Muscle of back (tissue), 11 donors: Measurements from ENCODE around the gene ADAM33. TPM values are rescaled to one million over a fixed set of nuclear protein-coding genes. Genes with fewer than 3 reads are reported as not detected.

Experiments used
- DNase-seq, 3 donors: peaks; one replicate each; pipeline versions ENCODE4 v3.0.0 to v3.0.0-alpha.2; 2013
- polyA plus RNA-seq, 10 donors: library from polyadenylated mRNA; unstranded; fragments of 120-200 nt; gene quantifications; one replicate each; pipeline ENCODE4 v1.2.1, GENCODE V29; 2013; ENCODE audit not compliant: insufficient read length in 10 of 10

Gene ADAM33
- polyA plus RNA-seq, 10 donors, result 33.1 to 107 (median 53.3) TPM

DNA sequence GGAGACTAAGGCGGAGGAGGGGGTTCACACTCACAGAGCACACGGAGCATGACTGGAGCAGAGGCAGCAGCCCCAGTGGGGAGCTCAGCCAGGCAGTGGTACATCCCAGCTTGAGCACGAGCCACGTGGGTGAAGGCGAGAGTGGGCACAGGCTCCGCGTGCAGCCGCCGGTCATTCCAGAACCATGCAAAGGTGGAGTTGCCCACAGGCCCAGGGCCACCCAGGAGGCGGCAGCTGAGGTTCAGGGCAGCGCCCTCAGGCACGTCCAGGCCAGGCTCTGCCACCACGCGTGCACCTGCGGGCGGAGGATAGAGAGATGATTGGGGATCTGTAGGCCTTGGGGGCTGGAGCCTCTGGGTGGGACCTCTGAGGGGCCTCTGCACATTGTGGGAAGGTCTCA is 9.5 kb upstream of the ADAM33 start:
- no peak for DNase-seq

DNA sequence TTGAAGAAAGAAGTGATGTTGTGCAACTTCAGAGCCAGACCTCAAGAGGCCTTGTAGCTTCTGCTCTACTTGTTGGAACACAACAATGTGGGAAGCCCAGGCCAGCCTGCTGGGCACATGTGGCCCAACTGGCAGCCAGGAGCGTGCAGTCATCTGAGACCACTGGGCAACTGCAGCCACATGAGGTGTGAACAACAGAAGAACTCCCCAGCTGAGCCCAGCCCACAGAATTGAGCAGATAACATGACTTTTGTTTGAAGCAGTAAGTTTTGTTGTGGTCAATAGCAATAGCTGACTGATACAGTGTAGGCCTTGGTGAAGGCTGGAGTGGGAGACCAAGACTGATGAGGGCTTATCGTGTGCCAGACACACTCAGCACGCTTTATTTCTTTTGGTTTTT is 8.6 kb upstream of the ADAM33 start:
- no peak for DNase-seq

DNA sequence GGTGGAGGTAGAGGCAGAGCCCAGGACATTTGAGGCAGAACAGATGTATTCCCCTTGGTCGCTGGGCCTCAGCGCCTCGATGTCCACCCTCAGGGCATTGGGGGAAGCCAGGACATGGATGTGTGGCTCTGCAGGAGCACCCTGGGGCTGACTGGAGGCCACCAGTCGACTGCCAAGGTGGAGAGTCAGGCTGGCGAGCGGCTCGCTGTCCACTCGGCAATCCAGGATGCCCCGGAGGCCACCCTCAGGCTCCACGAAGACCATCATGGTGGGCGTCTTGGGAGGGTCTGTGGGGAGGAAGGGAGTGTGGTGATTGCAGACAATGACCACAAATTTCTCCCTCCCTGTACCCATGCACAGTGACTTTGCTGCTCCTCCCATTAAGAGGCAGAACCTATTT is 8.2 kb upstream of the ADAM33 start:
- no peak for DNase-seq

DNA sequence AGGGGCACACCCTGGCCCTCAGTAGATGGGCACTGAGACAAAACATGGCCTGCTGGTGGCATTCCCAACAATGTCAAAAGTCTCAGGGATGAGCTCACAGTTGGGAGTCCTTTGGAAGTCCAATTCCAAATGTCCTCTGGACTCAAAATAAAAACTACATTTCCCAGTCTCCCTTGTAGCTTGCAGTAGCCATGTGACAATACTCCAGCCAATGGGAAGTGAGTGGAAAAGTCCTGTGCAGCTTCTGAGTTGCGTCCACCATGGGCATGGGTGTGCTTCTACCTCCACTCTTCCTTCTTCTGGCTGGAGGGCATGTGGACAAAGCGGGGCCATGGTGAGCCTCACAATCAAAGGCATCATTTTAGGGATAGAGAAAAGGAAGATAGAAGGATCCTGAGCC is 5.8 kb upstream of the ADAM33 start:
- DNase-seq, result peak in 2 of 3 donors; percentile 69 to 85

DNA sequence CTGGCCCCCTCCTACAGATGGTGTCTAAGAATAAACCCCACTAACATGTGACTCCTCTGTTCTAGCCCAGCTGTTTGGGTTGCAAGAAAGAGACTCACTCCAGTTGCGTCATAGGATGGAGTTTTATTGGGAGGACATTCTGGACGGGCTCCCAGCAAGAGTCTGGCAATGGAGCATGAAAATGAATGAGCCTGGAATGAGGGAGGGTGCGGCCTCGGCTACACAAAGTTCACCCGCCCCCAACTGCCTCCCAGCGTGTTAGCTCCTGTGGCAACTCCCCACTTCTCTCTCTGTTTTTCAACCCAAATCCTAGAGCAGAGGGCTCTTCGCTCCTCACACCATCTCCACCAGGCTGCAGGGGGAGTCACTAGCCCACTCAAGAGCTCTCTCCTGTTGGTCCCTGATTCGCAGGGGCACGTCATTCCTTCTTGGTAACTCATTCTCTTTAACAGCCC is 5.1 kb upstream of the ADAM33 start:
- DNase-seq, result peak; percentile 95 to 98 (median 95)

DNA sequence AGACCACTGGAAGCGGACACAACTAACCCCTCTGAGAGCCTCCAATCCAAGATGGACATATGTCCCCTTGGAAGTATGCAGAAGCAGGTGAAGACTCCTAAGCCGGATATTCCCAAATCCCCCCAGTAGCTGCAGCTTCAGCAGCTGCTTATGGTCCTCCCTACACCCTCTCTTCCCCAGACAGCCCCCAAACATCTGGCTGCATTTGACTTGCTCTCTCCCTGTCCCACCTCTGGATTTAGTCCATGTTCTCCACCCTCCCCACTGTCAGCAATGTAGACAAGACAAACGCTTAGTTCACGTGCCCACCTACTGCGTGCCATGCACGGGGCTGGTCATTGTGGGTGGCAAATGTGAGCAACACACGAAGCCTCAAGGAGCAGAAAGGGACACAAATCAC is 4.6 kb upstream of the ADAM33 start:
- DNase-seq, result no peak

DNA sequence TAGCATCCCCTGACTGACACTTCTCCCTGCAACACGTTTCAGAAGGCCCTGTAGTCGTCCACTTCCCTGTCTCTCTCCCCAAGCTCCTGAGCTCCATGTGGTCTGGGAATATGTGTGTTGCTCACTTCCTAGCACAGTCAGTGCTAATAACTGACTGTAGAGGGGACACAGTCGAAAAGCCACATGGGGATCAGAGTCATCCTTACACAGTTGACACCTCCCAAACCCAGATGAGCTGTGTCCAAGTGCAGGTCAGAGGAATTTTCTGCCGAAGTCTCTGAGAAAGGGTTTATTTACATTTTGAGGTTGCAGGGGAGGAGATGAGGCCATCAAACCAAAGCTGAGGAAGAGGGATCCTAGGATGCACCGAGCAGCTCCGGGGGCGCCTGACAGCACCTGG is 3.5 kb upstream of the ADAM33 start:
- no peak for DNase-seq

DNA sequence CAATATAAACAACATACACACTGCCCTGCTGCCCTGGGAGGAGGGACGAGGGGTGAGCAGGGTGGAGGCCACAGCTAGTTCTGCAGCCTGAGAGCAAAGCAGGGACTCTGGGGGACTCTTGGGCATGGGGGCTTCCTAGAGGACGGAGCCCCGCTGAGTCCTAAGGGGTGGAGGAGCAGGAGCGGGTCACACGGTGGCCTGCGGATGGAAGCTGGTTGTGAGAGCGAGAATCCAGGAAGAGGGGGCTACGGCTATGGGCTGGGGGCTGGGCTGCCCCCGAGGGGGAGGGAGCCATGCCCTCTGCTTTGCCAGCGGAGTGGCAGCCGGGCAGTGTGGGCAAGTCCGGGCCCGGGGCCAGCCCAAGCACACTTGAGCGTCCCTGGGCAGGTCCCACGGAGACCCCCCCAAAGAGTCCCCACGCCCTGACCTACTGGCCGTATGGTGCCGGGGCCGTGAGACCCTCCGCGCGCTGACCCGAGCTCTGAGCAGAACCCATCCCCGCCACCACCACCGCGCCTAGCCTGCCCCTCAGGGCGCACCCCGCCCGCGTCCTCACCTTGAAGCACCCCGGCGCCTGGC is 369 bp downstream of the ADAM33 start:
- peak in 1 of 3 donors; percentile 56 for DNase-seq

DNA sequence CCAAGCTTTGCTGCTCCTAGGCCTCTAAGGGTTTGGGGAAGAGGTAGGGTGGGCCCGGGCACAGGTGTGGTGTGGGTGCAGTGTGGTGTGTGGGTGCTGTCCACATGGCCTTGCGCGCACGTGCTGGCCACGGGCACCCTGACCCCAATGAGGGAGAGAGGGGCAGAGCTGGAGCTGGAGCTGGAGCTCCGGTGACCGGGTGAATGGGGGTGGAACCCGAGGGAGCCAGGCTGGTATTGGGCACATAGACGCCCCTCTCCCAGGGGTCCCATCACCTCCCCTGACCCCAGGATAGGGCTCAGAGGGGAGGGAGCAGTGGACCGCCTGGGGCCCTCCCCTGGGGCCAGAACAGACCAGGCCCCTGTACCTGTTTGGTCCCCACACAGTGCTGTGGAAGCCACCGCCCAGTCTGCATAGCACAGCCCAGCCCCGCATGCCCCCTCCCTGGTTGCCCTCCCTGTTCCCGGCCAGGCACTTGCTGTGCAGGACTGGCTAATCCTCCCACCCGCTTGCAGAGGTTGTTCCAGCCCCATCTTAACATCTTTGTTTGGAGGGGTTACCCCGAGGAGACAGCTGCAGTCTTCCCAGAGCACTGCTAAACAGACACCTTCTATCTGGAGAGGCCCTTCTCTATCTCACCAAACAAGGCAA is 984 bp downstream of the ADAM33 start:
- DNase-seq, result no peak

DNA sequence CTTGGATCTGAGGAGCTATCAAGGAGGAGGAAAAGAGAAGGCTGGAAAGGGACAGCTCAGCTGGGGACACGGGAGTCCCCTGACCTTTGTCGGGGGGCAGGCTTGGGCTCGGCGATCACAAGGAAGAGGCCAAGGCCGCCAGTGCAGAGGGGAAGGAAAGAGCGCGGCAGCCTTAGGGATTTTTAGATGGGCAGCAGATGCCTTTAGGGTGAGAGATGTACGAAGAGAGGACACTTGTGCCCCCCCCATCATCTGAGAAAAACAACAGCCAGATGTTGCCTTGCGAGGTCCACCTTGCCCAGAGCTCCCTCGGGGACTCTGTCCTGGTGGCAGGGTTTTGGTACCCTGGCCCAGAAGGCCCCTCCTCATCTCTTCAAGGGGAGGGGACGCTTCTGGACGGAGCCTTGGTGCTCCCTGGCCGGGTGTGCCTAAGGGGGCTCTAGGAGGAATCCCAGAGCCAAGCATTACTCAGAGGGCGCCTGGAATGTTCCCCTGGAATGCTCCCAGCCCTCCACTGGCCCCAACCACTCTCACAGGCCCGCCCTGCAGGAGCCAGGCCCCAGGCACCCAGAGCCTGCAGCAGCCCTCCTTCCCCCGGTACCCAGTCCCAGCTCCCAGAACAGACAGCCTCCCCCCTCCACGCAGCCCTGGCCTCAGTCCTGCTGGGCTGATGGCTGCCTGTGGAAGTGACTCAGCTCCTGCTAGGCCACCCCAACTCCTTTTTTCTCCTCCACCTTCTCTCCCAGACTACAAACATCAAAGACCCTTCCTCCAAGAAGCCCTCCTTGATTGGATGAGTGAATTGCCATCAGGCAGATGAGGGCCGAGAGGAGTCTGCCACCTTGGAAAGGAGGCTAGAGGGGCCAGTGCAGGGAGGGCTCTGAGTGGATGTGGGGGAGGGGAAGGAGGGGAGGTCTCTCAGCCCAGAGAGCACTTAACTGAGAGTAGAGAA is 1.8 kb downstream of the ADAM33 start:
- DNase-seq, result peak in 2 of 3 donors; percentile 40 to 78

DNA sequence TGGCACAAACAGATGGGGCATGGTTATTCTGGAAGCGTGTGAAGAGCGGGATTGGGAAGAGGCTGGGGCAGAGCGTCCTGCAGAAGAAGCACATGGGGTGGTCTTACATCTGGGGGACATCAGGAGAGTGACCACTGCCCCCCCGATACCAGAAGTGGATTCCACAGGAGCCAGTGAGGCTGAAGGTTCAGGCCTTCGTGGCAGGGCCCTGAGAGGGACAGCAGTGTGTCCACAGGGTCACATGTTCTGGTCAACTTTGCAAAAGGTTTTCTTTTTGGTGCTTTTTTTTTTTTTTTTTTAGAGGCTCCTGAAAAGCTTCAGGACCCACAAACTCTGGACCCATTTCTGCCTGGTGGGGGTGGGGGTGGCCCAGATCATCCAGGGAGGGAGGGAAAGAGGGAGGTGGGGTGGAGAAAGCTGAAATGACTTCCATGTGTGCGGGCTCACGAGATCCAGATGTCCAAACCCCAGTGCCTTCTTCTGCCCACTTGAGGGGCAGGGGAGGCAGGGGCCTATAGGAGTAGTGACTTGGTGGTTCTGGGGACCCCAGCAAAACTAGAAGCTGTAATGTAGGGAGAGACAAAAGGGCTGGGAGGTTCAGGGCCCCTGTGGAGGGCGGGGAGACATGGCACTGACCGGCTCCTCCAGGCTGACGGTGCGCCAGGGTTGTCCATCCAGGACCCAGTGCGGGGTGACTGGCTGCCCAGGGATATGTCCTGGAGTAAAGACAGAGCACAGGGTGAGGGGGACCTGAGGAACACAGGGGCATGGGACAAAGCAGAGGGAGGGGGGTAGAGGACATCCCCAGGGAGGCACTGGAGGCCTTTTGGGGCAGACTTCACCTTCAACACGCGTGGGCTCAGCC is 2.7 kb downstream of the ADAM33 start:
- DNase-seq, result peak in 2 of 3 donors; percentile 35 to 60

DNA sequence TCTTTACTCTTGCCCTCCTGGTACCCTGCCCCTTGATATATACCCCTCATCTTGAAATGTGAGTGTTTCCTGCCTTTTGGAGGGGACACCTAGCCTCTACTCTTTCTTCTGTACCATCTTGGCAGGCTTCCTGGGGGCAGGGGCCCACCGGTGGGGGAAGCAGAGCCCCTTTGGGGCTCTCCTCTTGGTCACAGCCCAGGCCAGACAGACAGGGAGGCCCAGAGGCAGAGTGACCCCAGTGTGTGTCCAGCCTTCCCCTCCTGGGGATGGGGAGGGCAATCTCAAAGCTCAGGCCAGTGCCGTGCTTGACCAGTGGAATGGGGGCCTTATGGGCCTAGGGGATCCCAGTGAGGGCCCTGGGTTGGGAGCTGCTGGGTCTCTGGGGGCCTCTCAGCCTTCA is 3.6 kb downstream of the ADAM33 start:
- no peak for DNase-seq

DNA sequence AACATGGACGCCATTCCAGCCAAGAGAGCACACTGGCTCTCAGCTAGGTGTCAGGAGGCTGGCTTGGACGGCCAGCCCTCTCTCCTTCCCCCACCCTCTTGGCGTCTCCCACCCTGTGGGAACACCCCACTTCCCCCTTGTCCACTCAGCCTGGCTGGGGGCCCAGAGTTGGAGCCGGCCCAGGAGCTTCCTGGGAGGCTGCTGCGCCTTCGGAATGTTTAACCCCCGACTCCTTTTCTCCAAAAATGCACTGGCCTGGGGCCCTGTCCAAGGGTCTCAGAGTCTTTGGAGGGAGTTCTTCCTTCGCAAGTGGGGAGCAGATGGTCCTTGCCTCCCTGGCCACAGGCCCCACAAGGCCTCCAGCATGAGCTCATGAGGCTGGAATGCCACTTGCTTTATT is 4.1 kb downstream of the ADAM33 start:
- peak in 2 of 3 donors; percentile 76 to 91 for DNase-seq

DNA sequence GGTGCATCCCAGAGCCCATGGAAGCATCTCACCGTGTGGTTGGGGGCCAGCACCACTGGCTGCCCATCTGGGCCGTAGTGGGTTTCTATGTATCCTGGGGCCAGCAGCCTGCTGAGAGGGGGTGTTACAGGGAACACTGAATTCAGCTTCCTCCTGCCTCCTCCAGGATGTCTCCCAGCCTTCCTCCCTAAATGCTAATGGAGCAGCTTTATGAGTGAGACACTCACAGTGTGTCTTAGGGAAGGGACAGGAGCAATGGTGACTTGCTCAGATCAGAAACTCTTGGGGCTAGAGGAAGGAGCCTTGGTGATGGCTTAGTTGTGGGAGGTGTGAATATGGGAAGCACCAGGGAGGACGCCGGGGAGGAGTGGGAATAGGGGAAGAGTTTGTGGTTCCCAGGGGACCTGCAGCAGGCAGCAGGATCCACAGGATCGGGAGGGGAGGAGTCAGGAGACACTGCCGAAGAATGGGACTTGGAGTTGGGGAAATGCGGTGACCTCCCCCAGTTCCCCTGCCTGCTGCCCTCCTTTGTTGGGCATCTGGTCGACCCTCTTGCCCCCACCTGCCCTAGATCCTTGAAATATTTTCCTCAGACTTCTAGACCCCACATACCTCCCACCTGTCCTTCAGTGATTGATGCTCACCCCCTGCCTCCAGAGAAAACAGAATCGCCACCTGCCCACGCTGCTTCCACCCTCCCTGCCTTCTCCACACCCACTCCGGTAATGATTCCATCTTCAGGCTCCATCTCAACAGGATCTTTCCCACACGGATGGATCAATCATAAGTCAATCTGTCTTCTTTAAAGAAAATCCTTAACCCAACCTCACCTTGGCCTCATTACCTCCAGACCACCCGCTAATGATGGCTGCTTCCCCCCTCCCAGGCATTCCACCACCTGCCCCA is 6.6 kb downstream of the ADAM33 start:
- DNase-seq, result no peak

DNA sequence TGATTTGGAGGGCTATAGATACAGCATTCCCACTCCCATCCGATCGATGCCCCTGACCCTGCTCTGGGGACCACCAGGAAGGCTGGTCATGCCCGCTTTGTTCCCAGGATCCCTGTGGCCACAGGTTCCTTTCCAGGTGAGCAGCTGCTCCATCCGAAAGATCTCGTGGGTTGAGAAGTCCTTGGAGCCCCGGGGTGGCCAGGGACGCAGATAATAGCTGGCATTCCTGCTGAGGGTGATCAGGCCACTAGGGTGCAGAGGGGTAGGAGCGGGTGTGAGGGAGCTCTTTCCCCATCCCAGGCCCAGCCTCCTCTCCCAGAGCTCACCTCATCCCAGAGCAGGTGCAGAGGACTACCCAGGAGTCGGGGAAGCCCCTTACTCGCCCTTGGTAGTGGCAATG is 7.4 kb downstream of the ADAM33 start:
- no peak for DNase-seq

DNA sequence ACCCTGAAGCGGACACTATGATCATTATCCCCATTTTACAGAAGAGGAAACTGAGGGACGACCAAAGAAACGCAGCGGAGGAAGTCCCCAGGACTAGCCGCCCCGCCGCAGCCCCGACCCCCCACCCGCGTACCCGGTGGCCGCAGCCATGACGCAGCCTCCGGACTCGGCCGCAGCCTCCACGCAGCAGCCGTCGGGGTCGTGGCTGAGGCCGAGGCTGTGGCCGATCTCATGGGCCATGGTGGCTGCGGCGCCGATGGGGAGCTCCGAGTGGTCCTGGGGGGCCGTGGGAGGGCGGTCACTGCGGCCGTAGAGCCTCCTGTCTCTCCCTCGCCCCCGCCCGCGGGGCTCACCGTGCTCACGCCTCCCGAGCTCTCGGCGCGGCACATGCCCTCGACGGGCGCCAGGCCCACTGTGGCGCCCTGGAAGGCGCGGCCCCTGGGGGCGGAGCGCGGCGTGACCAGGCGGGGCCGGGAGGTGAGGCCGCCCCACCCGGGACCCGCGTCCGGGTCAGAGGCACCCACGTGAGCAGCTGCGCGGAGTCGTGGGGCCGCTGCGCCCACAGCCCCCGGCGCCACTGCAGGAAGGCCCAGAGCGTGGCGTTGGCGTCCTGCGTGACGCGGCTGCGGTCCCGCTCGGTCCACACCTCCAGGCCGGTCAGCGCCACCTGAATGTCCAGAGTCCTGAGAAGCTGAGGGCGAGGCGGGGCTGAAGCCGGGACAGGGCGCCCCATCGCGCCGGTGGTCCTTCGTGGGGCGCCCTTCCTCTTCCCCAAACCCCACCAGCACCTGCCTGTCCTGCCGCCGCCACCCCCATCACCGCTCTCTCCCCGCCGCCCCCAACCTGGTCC is 8.4 kb downstream of the ADAM33 start:
- no peak for DNase-seq

DNA sequence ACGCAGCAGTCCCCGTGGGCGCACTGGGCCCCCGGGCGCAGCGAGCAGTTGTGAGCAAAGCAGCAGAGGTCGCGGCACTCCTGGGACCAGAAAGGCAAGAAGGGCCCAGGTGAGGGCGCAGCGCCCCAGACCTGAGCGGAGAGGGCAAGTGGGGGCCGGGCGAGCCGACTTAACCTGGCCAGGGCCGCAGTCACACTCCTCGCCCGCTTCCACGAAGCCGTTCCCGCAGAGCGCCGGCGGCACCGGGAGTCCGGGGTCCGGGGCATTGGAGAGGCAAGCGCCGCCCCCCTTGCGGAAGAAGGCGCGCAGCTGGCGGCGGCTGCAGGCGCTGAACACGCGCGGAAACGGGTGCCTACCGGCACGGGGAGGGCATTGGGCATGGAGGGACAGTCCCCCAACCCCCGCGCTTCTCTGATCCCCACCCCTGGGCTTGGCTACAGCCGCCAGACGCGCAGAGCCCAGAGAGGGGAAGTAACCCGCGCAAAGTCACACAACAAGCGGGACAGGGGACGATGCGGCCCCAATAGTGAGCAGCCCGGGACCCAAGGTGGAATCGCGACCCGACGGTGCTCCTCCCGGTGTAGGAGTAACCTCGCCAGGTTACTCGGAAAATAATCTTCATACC is 9.2 kb downstream of the ADAM33 start:
- no peak for DNase-seq

DNA sequence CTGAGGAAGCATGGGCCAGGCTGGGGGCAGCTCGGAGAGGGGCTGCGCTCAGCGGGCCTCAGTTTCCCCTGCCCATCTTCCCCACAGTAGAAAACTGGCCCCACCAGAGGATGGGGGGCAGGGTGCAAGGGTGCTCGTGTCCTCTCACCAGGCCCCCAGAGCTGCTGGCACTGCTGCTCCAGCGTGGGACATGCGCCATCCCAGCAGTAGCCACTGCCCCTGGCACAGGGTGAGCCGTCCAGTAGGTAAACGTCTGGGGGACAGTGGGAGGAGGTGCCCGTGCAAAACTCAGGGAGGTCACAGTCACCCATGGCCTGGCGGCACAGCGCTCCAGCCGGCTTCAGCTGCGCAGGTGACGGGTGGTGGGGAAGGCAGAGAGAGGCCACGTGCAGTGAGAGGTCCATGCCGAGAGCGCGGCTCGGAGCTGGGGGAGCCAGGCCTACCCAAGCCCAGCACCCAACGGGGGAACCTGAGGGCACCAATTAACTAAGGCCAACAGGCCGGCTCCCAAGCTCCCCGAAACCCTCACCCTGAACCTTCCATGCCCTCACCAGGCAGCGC is 9.7 kb downstream of the ADAM33 start:
- no peak for DNase-seq

DNA sequence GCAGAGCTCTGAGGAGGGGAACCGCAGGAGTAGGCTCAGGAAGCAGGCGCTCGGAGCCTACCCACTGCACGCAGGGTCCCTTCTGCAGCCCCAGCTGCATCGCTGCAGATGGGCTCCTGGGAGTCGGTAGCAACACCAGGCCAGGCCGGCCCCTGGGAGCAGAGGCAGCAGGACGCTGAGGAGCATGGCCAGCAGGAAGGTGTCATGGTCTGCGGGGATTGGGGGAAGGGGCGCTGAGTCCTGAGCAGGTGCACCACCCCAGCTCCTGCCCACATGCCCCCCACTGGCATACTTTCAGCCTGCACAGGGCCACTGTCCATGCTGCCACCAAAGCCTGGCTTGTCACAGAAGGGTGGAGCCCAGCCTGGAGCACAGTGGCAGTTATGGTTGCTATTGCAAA is 10.9 kb downstream of the ADAM33 start:
- no peak for DNase-seq
